Measurements from ENCODE around the gene NT5DC2. TPM values are rescaled to one million over a fixed set of nuclear protein-coding genes. Genes with fewer than 3 reads are reported as not detected.

NT5DC2 gene
- total RNA-seq, 2 experiments from 2014 or later: 118 to 144 TPM

DNA sequence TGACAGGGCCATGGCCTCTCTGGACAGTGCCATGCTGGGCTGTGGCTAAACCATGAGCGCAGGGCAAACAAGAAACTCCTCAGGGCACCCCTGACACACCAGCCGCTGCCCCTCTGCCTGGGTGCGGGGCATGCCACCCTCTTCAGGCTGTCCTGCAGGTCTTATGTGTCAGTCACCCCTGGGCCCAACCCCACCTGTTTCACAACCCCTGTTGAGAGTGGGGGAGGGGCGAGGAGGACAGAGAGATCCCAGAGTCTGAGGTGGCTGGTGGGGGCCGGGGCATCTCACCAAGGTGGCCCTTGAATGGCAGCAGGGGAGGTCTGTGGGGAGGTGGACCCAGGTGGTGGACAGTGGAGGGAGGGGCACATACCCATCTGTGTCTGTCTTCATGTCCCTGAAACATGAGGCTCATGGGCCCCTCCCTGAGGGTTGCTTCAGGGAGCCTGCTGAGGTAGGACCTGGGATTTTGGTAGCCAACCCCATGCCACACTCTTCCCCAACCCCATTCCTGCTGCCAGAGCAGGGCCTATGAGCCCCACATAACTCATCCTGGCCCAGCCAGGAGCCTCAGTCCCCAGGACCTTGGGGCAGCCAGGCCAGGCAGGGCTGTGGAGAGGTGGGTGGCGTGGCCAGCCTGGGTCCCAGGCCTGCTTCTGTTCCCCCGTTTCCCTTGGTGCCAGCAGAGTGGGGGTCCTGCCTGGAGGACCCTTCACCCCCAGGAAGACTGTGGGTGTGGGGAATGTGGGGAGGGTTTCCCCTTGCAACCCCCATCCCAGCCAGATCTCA is 40.2 kb downstream of the NT5DC2 start:
- POLR2A ChIA-PET: interaction anchor here (0.6 kb wide), 1 partner anchor 22 kb away, joined by 4 read pairs; no protein-coding TSS in a partner anchor
- no peak overlapping the region for H2AFZ ChIP-seq (ENCODE audit: low read length)
- H4K20me1 ChIP-seq (ENCODE audit: insufficient read depth, low read length): no peaks in the 10 kb centered on the region
- H3K79me2 ChIP-seq (ENCODE audit: insufficient read depth, low read depth, low read length): no peaks in the 10 kb centered on the region
- H3K9me2 ChIP-seq (ENCODE audit: insufficient read depth, low read length): no peaks in the 10 kb centered on the region
- no peak overlapping the region for H3K4me3 ChIP-seq (ENCODE audit: low read depth, low read length, poor library complexity, severe bottlenecking)
- TF ChIP-seq, protein P1, sequence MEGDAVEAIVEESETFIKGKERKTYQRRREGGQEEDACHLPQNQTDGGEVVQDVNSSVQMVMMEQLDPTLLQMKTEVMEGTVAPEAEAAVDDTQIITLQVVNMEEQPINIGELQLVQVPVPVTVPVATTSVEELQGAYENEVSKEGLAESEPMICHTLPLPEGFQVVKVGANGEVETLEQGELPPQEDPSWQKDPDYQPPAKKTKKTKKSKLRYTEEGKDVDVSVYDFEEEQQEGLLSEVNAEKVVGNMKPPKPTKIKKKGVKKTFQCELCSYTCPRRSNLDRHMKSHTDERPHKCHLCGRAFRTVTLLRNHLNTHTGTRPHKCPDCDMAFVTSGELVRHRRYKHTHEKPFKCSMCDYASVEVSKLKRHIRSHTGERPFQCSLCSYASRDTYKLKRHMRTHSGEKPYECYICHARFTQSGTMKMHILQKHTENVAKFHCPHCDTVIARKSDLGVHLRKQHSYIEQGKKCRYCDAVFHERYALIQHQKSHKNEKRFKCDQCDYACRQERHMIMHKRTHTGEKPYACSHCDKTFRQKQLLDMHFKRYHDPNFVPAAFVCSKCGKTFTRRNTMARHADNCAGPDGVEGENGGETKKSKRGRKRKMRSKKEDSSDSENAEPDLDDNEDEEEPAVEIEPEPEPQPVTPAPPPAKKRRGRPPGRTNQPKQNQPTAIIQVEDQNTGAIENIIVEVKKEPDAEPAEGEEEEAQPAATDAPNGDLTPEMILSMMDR (conservative IDR thresholded peaks at IDR 0.05; ENCODE audit: low read length): no peak
- H3K4me1 ChIP-seq (ENCODE audit: insufficient read depth, low read length, poor library complexity, severe bottlenecking): no peaks in the 10 kb centered on the region
- no peak overlapping the region for H3K4me2 ChIP-seq (ENCODE audit: low read length)
- no peaks in the 10 kb centered on the region for H3K9me3 ChIP-seq (ENCODE audit: low read length)
- peaks cover 40% of the 10 kb centered on the region; the same call in 1 of the 2 replicates for H3K36me3 ChIP-seq (ENCODE audit: insufficient read depth, low read length)
- intact Hi-C loops (cut with micrococcal nuclease; ENCODE audit: unreplicated experiment): no loop called here
- H3K27ac ChIP-seq (ENCODE audit: low read depth, low read length, poor library complexity, severe bottlenecking): no peak overlapping the region
- no peak for DNase-seq (ENCODE audit: low spot score)
- CTCF ChIA-PET (ENCODE audit: unreplicated experiment): no interaction called here
- no TSS peak for BruUV-seq (replicated peaks)

DNA sequence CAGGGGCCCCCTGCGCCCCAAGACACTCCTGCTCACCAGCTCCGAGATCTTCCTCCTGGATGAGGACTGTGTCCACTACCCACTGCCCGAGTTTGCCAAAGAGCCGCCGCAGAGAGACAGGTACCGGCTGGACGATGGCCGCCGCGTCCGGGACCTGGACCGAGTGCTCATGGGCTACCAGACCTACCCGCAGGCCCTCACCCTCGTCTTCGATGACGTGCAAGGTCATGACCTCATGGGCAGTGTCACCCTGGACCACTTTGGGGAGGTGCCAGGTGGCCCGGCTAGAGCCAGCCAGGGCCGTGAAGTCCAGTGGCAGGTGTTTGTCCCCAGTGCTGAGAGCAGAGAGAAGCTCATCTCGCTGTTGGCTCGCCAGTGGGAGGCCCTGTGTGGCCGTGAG is 41.6 kb downstream of the NT5DC2 start:
- no TSS peak for BruUV-seq (replicated peaks)
- Histone ChIP-seq H4K20me1 (ENCODE audit: insufficient read depth, low read length) (no peaks in the 10 kb centered on the region), H3K79me2 (ENCODE audit: insufficient read depth, low read depth, low read length) (no peaks in the 10 kb centered on the region), H2AFZ (ENCODE audit: low read length) (no peak overlapping the region), H3K9me2 (ENCODE audit: insufficient read depth, low read length) (no peaks in the 10 kb centered on the region), H3K4me1 (ENCODE audit: insufficient read depth, low read length, poor library complexity, severe bottlenecking) (no peaks in the 10 kb centered on the region), H3K9me3 (ENCODE audit: low read length) (no peaks in the 10 kb centered on the region), H3K4me3 (ENCODE audit: low read depth, low read length, poor library complexity, severe bottlenecking) (no peak overlapping the region), H3K27ac (ENCODE audit: low read depth, low read length, poor library complexity, severe bottlenecking) (no peak overlapping the region), H3K4me2 (ENCODE audit: low read length) (no peak overlapping the region), H3K36me3 (ENCODE audit: insufficient read depth, low read length) (peaks cover 52% of the 10 kb centered on the region; the same call in 1 of the 2 replicates)
- CTCF ChIA-PET (ENCODE audit: unreplicated experiment): interaction anchor here (0.5 kb wide), 1 partner anchor 161 kb away, joined by 3 read pairs; no protein-coding TSS in a partner anchor
- TF ChIP-seq, protein P1 (conservative IDR thresholded peaks at IDR 0.05; ENCODE audit: low read length): no peak
- no peak for TF ChIP-seq EZH2phosphoT487 (IDR thresholded peaks at IDR 0.05; ENCODE audit: borderline replicate concordance, low read depth, low read length)
- no peak for DNase-seq (ENCODE audit: low spot score)
- intact Hi-C loops (cut with micrococcal nuclease; ENCODE audit: unreplicated experiment): no loop called here
- POLR2A ChIA-PET: no interaction called here

DNA sequence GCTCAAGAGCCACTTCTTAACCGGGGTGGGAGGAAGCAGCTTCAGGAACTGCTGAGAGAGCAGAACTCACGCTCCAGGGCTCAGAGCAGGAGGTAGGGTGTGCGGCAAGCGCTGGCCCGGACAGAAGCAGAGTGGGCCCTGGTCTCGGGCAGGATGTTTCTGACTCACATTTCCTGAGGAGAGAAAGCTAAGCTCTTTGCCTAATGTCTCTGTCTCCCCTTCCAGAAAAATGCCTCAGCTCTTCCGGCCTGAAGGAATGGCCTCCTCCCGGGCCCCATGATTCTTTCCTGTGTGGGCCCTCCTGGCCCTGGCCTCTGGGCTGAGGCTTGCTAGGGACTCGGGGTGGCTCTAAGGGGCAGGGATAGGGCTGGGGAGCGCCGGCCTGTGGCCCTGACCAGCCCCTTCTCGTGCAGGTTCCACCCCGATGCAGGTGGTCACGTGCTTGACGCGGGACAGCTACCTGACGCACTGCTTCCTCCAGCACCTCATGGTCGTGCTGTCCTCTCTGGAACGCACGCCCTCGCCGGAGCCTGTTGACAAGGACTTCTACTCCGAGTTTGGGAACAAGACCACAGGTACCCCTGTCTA is 42.6 kb downstream of the NT5DC2 start:
- TF ChIP-seq EZH2phosphoT487 (IDR thresholded peaks at IDR 0.05; ENCODE audit: borderline replicate concordance, low read depth, low read length): no peak
- TF ChIP-seq, protein P1 (conservative IDR thresholded peaks at IDR 0.05; ENCODE audit: low read length): no peak
- Histone ChIP-seq H3K79me2 (ENCODE audit: insufficient read depth, low read depth, low read length) (no peaks in the 10 kb centered on the region), H4K20me1 (ENCODE audit: insufficient read depth, low read length) (no peaks in the 10 kb centered on the region), H3K4me2 (ENCODE audit: low read length) (no peak overlapping the region), H3K9me3 (ENCODE audit: low read length) (no peaks in the 10 kb centered on the region), H3K27ac (ENCODE audit: low read depth, low read length, poor library complexity, severe bottlenecking) (no peak overlapping the region), H2AFZ (ENCODE audit: low read length) (no peak overlapping the region), H3K9me2 (ENCODE audit: insufficient read depth, low read length) (no peaks in the 10 kb centered on the region), H3K36me3 (ENCODE audit: insufficient read depth, low read length) (peaks cover 56% of the 10 kb centered on the region; the same call in 1 of the 2 replicates), H3K4me1 (ENCODE audit: insufficient read depth, low read length, poor library complexity, severe bottlenecking) (no peaks in the 10 kb centered on the region), H3K4me3 (ENCODE audit: low read depth, low read length, poor library complexity, severe bottlenecking) (no peak overlapping the region)
- POLR2A ChIA-PET: no interaction called here
- intact Hi-C loops (cut with micrococcal nuclease; ENCODE audit: unreplicated experiment): no loop called here
- no TSS peak for BruUV-seq (replicated peaks)
- DNase-seq (ENCODE audit: low spot score): no peak
- CTCF ChIA-PET (ENCODE audit: unreplicated experiment): no interaction called here

Data from OCI-LY7 (cell line).